ENCODE data around the gene PCDHB13. TPM values are rescaled to one million over a fixed set of nuclear protein-coding genes. Genes with fewer than 3 reads are reported as not detected.
"Not testable (repeated sequence)": the region's sequence is repeated elsewhere in the genome, so short reads cannot be mapped to it uniquely, and the experiment has no call there.

The PCDHB13 gene
- total and polyA plus RNA-seq, 2 donors from 2014 or later, result 0.86 to 5.9 TPM

DNA sequence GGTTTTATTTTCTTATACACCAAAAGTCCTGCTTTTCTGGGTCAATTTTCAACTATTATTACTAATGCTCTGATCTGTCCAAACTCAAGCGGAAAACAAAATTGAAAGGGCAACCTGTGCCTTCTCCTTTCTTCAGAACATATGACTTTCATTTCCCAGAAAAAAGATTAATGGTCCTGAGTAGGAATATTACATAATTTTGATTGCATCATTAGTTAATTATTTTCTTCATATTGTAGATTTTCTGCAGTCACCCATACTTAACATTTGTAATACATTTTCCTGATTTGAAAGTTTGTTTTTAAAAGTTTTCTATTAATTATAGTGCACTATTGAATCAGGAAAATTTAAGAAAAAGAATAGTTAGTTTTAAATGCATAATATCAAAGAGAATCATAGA lies 37.8 kb upstream of the PCDHB13 start:
- peaks cover 2% of the 10 kb centered on the region for H3K27me3 ChIP-seq (ENCODE audit: control insufficient read depth, insufficient read depth, low read length)
- no peak for FAIRE-seq
- intact Hi-C loops (cut with DNase I), result no loop called here
- H3K36me3 ChIP-seq (ENCODE audit: control insufficient read depth in 2 of 3, insufficient read depth in 3 of 3, low read length in 3 of 3), result no peaks in the 10 kb centered on the region
- no peak for DNase-seq
- no peak overlapping the region for H3K9ac ChIP-seq (ENCODE audit: low read length in 3 of 3)
- no peak overlapping the region for H3K27ac ChIP-seq (ENCODE audit: low read depth in 2 of 2, low read length in 2 of 2)
- no peaks in the 10 kb centered on the region for H3K4me1 ChIP-seq (ENCODE audit: control insufficient read depth in 2 of 3, insufficient read depth in 2 of 3, low read depth in 1 of 3, low read length in 3 of 3)
- H3K9me3 ChIP-seq (ENCODE audit: control insufficient read depth in 2 of 3, insufficient read depth in 1 of 3, low read length in 3 of 3), result peaks cover 2 to 25% (median 18%) of the 10 kb centered on the region in 3 donors
- TF ChIP-seq, protein P1, sequence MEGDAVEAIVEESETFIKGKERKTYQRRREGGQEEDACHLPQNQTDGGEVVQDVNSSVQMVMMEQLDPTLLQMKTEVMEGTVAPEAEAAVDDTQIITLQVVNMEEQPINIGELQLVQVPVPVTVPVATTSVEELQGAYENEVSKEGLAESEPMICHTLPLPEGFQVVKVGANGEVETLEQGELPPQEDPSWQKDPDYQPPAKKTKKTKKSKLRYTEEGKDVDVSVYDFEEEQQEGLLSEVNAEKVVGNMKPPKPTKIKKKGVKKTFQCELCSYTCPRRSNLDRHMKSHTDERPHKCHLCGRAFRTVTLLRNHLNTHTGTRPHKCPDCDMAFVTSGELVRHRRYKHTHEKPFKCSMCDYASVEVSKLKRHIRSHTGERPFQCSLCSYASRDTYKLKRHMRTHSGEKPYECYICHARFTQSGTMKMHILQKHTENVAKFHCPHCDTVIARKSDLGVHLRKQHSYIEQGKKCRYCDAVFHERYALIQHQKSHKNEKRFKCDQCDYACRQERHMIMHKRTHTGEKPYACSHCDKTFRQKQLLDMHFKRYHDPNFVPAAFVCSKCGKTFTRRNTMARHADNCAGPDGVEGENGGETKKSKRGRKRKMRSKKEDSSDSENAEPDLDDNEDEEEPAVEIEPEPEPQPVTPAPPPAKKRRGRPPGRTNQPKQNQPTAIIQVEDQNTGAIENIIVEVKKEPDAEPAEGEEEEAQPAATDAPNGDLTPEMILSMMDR (IDR thresholded peaks at IDR 0.05; ENCODE audit: borderline replicate concordance, extremely low read depth, insufficient read depth), result no peak
- no peak overlapping the region for H3K4me3 ChIP-seq (ENCODE audit: low read length in 3 of 3)

DNA sequence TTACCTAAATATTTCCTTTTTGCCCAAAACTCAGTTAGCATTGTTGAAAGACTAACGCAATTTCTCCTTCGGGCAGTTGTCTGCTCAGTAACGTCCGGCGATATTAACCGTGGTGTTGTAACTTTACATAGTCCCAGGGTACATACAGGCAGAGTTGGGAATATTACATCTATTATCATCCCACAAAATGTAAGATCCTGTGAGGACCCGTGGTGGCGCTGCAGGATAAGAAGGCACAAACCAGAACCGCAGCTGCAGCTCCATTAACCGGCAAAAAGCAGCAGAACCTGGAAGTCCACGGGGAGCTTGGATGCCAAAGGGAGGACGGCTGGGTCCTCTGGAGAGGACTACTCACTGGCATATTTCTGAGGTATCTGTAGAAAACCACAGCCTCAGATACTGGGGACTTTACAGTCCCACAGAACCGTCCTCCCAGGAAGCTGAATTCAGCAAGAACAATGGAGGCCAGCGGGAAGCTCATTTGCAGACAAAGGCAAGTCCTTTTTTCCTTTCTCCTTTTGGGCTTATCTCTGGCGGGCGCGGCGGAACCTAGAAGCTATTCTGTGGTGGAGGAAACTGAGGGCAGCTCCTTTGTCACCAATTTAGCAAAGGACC lies 36.0 kb upstream of the PCDHB13 start, which contains the start of gene PCDHB8:
PCDHB8 (plus strand) TSS at position 214 of the 615 bp plus-strand sequence; CDS start at position 459, 245 bp downstream.
- H3K4me1 ChIP-seq (ENCODE audit: control insufficient read depth in 2 of 3, insufficient read depth in 2 of 3, low read depth in 1 of 3, low read length in 3 of 3); H3K36me3 ChIP-seq (ENCODE audit: control insufficient read depth in 2 of 3, insufficient read depth in 3 of 3, low read length in 3 of 3); intact Hi-C loops (cut with DNase I); H3K9ac ChIP-seq (ENCODE audit: low read length in 3 of 3); H3K27me3 ChIP-seq (ENCODE audit: control insufficient read depth, insufficient read depth, low read length); DNase-seq; H3K27ac ChIP-seq (ENCODE audit: low read depth in 2 of 2, low read length in 2 of 2); H3K4me3 ChIP-seq (ENCODE audit: low read length in 3 of 3); FAIRE-seq: not testable (repeated sequence)
- peaks cover 2 to 28% (median 18%) of the 10 kb centered on the region in 3 donors for H3K9me3 ChIP-seq (ENCODE audit: control insufficient read depth in 2 of 3, insufficient read depth in 1 of 3, low read length in 3 of 3)

DNA sequence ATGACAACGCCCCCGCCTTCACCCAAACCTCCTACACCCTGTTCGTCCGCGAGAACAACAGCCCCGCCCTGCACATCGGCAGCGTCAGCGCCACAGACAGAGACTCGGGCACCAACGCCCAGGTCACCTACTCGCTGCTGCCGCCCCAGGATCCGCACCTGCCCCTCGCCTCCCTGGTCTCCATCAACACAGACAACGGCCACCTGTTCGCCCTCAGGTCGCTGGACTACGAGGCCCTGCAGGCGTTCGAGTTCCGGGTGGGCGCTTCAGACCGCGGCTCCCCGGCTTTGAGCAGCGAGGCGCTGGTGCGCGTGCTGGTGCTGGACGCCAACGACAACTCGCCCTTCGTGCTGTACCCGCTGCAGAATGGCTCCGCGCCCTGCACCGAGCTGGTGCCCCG lies 34.3 kb upstream of the PCDHB13 start:
- H3K27ac ChIP-seq (ENCODE audit: low read depth in 2 of 2, low read length in 2 of 2); H3K4me3 ChIP-seq (ENCODE audit: low read length in 3 of 3); H3K9ac ChIP-seq (ENCODE audit: low read length in 3 of 3); intact Hi-C loops (cut with DNase I); H3K36me3 ChIP-seq (ENCODE audit: control insufficient read depth in 2 of 3, insufficient read depth in 3 of 3, low read length in 3 of 3); H3K4me1 ChIP-seq (ENCODE audit: control insufficient read depth in 2 of 3, insufficient read depth in 2 of 3, low read depth in 1 of 3, low read length in 3 of 3); FAIRE-seq; H3K27me3 ChIP-seq (ENCODE audit: control insufficient read depth, insufficient read depth, low read length): not testable (repeated sequence)
- peaks cover 2 to 28% (median 26%) of the 10 kb centered on the region in 3 donors for H3K9me3 ChIP-seq (ENCODE audit: control insufficient read depth in 2 of 3, insufficient read depth in 1 of 3, low read length in 3 of 3)
- peak in 1 of 5 donors; percentile 35 for DNase-seq

DNA sequence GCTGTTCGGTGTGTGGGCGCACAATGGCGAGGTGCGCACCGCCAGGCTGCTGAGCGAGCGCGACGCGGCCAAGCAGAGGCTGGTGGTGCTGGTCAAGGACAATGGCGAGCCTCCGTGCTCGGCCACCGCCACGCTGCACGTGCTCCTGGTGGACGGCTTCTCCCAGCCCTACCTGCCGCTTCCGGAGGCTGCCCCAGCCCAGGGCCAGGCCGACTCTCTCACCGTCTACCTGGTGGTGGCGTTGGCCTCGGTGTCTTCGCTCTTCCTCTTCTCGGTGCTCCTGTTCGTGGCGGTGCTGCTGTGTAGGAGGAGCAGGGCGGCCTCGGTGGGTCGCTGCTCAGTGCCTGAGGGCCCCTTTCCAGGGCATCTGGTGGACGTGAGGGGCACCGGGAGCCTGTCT lies 33.8 kb upstream of the PCDHB13 start:
- H3K36me3 ChIP-seq (ENCODE audit: control insufficient read depth in 2 of 3, insufficient read depth in 3 of 3, low read length in 3 of 3); FAIRE-seq: not testable (repeated sequence)

DNA sequence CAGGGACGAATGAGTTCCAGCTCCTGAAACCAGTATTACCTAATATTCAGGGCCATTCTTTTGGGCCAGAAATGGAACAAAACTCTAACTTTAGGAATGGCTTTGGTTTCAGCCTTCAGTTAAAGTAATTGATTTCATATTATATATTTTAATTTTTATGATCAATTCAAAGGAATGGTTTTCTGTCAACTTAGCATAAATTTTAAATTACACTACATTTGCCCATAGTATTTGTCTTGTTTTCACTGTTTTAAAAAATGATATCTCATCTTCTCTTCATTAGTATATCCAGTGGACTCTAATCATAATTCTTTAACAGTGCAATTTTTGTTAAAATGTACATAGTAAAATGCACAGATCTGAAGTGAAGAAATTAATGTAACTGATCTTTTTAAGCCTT lies 33.4 kb upstream of the PCDHB13 start:
- Histone ChIP-seq H3K9ac (ENCODE audit: low read length in 3 of 3) (no peak overlapping the region), H3K4me3 (ENCODE audit: low read length in 3 of 3) (no peak overlapping the region), H3K9me3 (ENCODE audit: control insufficient read depth in 2 of 3, insufficient read depth in 1 of 3, low read length in 3 of 3) (peaks cover 2 to 25% (median 25%) of the 10 kb centered on the region in 3 donors), H3K27ac (ENCODE audit: low read depth in 2 of 2, low read length in 2 of 2) (no peak overlapping the region), H3K27me3 (ENCODE audit: control insufficient read depth, insufficient read depth, low read length) (peaks cover 2% of the 10 kb centered on the region), H3K36me3 (ENCODE audit: control insufficient read depth in 2 of 3, insufficient read depth in 3 of 3, low read length in 3 of 3) (no peaks in the 10 kb centered on the region), H3K4me1 (ENCODE audit: control insufficient read depth in 2 of 3, insufficient read depth in 2 of 3, low read depth in 1 of 3, low read length in 3 of 3) (no peaks in the 10 kb centered on the region)
- intact Hi-C loops (cut with DNase I), result no loop called here
- TF ChIP-seq, protein P1 (IDR thresholded peaks at IDR 0.05; ENCODE audit: borderline replicate concordance, extremely low read depth, insufficient read depth), result no peak
- no peak for DNase-seq
- FAIRE-seq, result peak; percentile 3

More for the DNA sequence above, 33.8 kb upstream of the PCDHB13 start:
- H3K9ac ChIP-seq (ENCODE audit: low read length in 3 of 3); H3K27ac ChIP-seq (ENCODE audit: low read depth in 2 of 2, low read length in 2 of 2); H3K4me1 ChIP-seq (ENCODE audit: control insufficient read depth in 2 of 3, insufficient read depth in 2 of 3, low read depth in 1 of 3, low read length in 3 of 3); intact Hi-C loops (cut with DNase I); H3K27me3 ChIP-seq (ENCODE audit: control insufficient read depth, insufficient read depth, low read length); H3K4me3 ChIP-seq (ENCODE audit: low read length in 3 of 3): not testable (repeated sequence)
- DNase-seq, result peak in 1 of 5 donors; percentile 56
- H3K9me3 ChIP-seq (ENCODE audit: control insufficient read depth in 2 of 3, insufficient read depth in 1 of 3, low read length in 3 of 3), result peaks cover 2 to 29% (median 26%) of the 10 kb centered on the region in 3 donors

Measured in kidney (tissue), 14 donors.